Activated CD8-positive, alpha-beta memory T cell treated with anti-CD3 and anti-CD28 coated beads, Interleukin-2, amount 50 U/mL, for 4 hours (primary cell): Measurements from ENCODE around the gene RUNX2.

Experiments used
- DNase-seq: peaks from one replicate; pipeline ENCODE4 v3.0.0-alpha.2; 2020

RUNX2 gene

GRCh38 chr6:45595010-45595851 lies 267.1 kb downstream of the RUNX2 start:
- DNase-seq: no peak

- DNase-seq: no peak
These were observed 269.3 kb downstream of the RUNX2 start for GRCh38 chr6:45597424-45597823.

GRCh38 chr6:45599053-45599452 lies 270.9 kb downstream of the RUNX2 start:
- no peak for DNase-seq

GRCh38 chr6:45605971-45606370 lies 277.8 kb downstream of the RUNX2 start:
- no peak for DNase-seq

GRCh38 chr6:45606831-45607400 lies 278.8 kb downstream of the RUNX2 start:
- DNase-seq: no peak

- no peak for DNase-seq
These were observed 279.7 kb downstream of the RUNX2 start for GRCh38 chr6:45607798-45608197.

- DNase-seq: no peak
These were observed 280.3 kb downstream of the RUNX2 start for GRCh38 chr6:45608252-45608913.

GRCh38 chr6:45609141-45609638 lies 281.1 kb downstream of the RUNX2 start:
- DNase-seq: no peak

- DNase-seq: no peak
These were observed 282.2 kb downstream of the RUNX2 start for GRCh38 chr6:45610374-45610773.

GRCh38 chr6:45610832-45611231 lies 282.7 kb downstream of the RUNX2 start:
- DNase-seq: no peak

GRCh38 chr6:45611491-45611890 lies 283.4 kb downstream of the RUNX2 start:
- DNase-seq: no peak

- DNase-seq: no peak
These were observed 285.5 kb downstream of the RUNX2 start for GRCh38 chr6:45613656-45614055.

GRCh38 chr6:45614488-45615285 lies 286.6 kb downstream of the RUNX2 start:
- no peak for DNase-seq

- no peak for DNase-seq
These were observed 288.1 kb downstream of the RUNX2 start for GRCh38 chr6:45616209-45616608.

GRCh38 chr6:45617441-45617840 lies 289.3 kb downstream of the RUNX2 start:
- no peak for DNase-seq

- no peak for DNase-seq
These were observed 290.1 kb downstream of the RUNX2 start for GRCh38 chr6:45618259-45618658.

- DNase-seq: no peak
These were observed 291.2 kb downstream of the RUNX2 start for GRCh38 chr6:45619211-45619760.

GRCh38 chr6:45619994-45620471 lies 291.9 kb downstream of the RUNX2 start:
- no peak for DNase-seq

GRCh38 chr6:45624228-45624627 lies 296.1 kb downstream of the RUNX2 start:
- DNase-seq: no peak

- no peak for DNase-seq
These were observed 297.1 kb downstream of the RUNX2 start for GRCh38 chr6:45625191-45625664.

GRCh38 chr6:45626087-45626891 lies 298.2 kb downstream of the RUNX2 start:
- no peak for DNase-seq
